GM12874 (cell line): ENCODE data around the gene LPP.

Source experiments
- CTCF ChIP-seq: IDR thresholded peaks from 2 replicates; pipeline ENCODE4 v1.5.1; 2011; ENCODE audit warnings: low read depth, mild to moderate bottlenecking, control low read depth, low read length, moderate library complexity; ENCODE audit not compliant: insufficient read depth

The LPP gene

GRCh38 chr3:188139466-188139865, 14.5 kb upstream of the LPP start:
- TF ChIP-seq CTCF: no peak

GRCh38 chr3:188146219-188146618, 7.7 kb upstream of the LPP start:
- TF ChIP-seq CTCF: no peak

- TF ChIP-seq CTCF: no peak
These were observed 6.2 kb upstream of the LPP start for GRCh38 chr3:188147782-188148181.

GRCh38 chr3:188148318-188148717, 5.6 kb upstream of the LPP start:
- no peak for TF ChIP-seq CTCF

- TF ChIP-seq CTCF: no peak
These were observed 4.4 kb upstream of the LPP start for GRCh38 chr3:188149587-188149986.

- TF ChIP-seq CTCF: no peak
These were observed 3.0 kb upstream of the LPP start for GRCh38 chr3:188150982-188151381.

- no peak for TF ChIP-seq CTCF
These were observed 2.5 kb upstream of the LPP start for GRCh38 chr3:188151438-188151837.
